Measurements from ENCODE around the gene PEX1. TPM values are rescaled to one million over a fixed set of nuclear protein-coding genes. Genes with fewer than 3 reads are reported as not detected.
"Not testable (repeated sequence)": the region's sequence is repeated elsewhere in the genome, so short reads cannot be mapped to it uniquely, and the experiment has no call there.

PEX1 gene
- total RNA-seq, 1 experiment from 2014 or later: 88.4 TPM

DNA sequence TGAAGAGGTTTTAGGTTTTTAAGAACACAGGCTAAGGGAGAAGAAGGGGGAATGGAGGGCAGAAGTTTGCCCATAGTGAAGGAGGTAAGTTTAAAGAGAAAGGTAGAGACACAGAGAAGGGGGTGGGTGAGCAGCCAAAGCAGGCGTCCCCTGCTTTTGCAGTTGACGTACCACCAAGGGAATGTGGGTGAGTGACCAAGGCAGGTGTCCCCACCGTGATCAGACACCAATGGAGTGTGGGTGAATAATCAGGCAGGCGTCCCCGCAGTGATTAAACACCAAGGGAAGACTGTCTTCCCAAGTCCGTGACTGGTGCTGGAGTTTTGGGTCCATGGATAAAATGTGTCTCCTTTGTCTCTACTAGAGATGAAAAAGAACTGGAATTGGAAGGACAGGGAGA is 44.1 kb downstream of the PEX1 start:
- Histone ChIP-seq H3K4me1 (peaks cover 19% of the 10 kb centered on the region), H3K36me3 (peaks cover 44% of the 10 kb centered on the region), H3K27ac (peak overlapping the region; percentile 68)
- peak; percentile 75 to 77 for DNase-seq
- not testable (repeated sequence) for H3K4me3 ChIP-seq; H3K9me3 ChIP-seq (replicated peaks); H3K27me3 ChIP-seq

DNA sequence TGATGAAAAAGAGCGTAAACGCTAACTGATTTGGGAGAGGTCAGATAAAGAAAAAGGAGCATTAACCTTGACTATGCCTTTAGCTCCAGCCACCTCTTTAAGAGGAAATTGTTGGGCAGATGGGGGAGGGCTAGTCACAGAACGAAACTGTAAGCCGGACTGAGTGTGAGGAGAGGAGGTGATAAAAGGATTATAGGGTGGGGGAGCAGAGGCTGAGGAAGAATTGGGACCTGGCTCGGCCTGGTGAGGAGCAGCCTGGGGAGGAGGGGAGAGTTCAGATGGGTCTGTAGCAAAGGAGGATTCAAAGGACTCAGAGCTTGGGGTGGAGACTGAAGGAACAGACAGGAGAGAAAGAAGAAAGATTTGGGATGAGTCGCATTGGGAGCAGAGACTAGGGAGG is 44.7 kb downstream of the PEX1 start:
- not testable (repeated sequence) for DNase-seq, H3K4me3 ChIP-seq
- H3K4me1 ChIP-seq: peaks cover 22% of the 10 kb centered on the region

DNA sequence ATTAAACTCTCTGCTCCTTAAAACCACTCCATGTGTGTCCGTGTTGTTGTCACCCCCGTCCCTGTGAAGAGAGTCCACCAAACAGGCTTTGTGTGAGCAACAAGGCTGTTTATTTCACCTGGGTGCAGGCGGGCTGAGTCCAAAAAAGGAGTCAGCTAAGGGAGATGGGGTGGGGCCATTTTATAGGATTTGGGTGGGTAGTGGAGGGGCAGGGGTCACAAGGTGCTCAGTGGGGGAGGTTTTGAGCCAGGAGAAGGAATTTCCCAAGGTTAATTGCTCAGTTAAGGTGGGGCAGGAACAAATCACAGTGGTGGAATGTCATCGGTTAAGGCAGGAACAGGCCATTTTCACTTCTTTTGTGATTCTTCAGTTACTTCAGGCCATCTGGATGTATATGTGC is 49.2 kb downstream of the PEX1 start:
- not testable (repeated sequence) for H3K4me3 ChIP-seq; DNase-seq; H3K27me3 ChIP-seq; H3K27ac ChIP-seq; H3K9me3 ChIP-seq (replicated peaks); H3K36me3 ChIP-seq
- peaks cover 57% of the 10 kb centered on the region for H3K4me1 ChIP-seq

More for the DNA sequence above, 44.7 kb downstream of the PEX1 start:
- H3K9me3 ChIP-seq (replicated peaks); H3K27me3 ChIP-seq: not testable (repeated sequence)
- peak overlapping the region; percentile 68 for H3K27ac ChIP-seq
- peaks cover 38% of the 10 kb centered on the region for H3K36me3 ChIP-seq

DNA sequence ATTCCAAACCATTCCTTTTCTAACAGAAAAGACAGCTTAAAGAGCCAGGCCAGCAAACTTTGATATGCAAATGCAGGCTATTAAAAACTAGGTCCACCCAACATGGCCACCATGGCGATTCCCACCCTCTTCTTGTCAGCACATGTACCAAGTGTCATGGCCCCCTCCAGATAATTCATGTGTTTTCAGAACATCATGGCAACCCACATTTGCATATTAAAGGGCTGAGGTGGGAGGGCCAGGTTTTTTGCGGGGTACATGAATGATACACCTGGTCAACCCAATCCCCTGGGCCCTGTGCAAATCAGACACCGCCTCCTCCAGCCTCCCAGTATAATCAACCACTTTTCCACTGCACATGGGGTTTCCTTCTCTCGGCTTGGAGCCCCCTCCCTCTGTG is 49.6 kb downstream of the PEX1 start:
- Histone ChIP-seq H3K36me3 (no peaks in the 10 kb centered on the region), H3K4me1 (peaks cover 59% of the 10 kb centered on the region), H3K27me3 (no peaks in the 10 kb centered on the region), H3K9me3 (replicated peaks) (peaks cover 3% of the 10 kb centered on the region; the same call in 1 of the 2 replicates), H3K27ac (peak overlapping the region; percentile 100; the same call in 1 of the 2 replicates), H3K4me3 (no peak overlapping the region)
- no peak for DNase-seq

DNA sequence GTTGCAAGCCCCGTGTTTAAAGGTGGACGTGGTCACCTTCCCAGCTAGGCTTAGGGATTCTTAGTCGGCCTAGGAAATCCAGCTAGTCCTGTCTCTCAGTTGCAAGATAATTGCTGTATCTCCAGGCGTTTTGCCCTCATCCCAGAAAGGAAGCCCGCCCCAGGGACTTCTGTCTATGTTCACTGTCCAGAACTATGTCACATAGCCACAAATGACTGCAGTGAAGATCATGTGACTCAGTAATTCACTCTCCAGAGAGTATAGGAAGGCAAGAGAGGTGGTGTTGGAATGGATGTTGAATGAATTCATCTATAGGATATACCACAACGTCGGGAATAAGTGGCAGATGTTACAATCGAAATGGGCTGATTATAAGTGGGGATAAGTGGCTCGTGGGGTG is 50.2 kb downstream of the PEX1 start:
- DNase-seq: peak in 1 of 2 experiments; percentile 57
- no peaks in the 10 kb centered on the region for H3K36me3 ChIP-seq
- H3K9me3 ChIP-seq (replicated peaks): peaks cover 3% of the 10 kb centered on the region; the same call in 1 of the 2 replicates
- H3K27me3 ChIP-seq: no peaks in the 10 kb centered on the region
- H3K4me3 ChIP-seq: no peak overlapping the region
- H3K4me1 ChIP-seq: peaks cover 65% of the 10 kb centered on the region
- peak overlapping the region; percentile 100 for H3K27ac ChIP-seq

DNA sequence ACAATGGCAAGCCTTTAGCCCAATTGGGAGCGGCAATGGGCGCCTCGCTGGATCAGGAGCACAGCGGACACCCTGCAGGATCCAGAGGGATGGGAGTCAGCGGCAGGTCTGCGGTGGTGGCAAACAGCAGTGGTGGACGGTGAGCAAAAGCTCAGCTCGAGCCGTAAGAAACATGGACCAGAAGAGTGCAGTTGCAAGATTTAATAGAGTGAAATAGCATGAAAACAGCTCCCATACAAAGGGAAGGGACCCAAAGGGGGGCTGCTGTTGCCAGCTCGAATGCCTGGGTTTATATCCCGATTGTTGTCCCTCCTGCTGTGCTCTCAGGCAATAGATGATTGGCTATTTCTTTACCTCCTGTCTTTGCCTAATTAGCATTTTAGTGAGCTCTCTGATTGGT is 50.6 kb downstream of the PEX1 start, which contains the start of gene ERVW-1:
Gene ERVW-1, minus strand, starts transcription at position 266 of the 400 bp plus-strand sequence. CDS start 7,565 bp downstream, outside the sequence.
- not testable (repeated sequence) for H3K27me3 ChIP-seq; H3K9me3 ChIP-seq (replicated peaks); H3K36me3 ChIP-seq; DNase-seq
- Histone ChIP-seq H3K4me1 (peaks cover 67% of the 10 kb centered on the region), H3K4me3 (peak within 1 kb of the TSS; percentile 45), H3K27ac (peak within 1 kb of the TSS; percentile 100)

DNA sequence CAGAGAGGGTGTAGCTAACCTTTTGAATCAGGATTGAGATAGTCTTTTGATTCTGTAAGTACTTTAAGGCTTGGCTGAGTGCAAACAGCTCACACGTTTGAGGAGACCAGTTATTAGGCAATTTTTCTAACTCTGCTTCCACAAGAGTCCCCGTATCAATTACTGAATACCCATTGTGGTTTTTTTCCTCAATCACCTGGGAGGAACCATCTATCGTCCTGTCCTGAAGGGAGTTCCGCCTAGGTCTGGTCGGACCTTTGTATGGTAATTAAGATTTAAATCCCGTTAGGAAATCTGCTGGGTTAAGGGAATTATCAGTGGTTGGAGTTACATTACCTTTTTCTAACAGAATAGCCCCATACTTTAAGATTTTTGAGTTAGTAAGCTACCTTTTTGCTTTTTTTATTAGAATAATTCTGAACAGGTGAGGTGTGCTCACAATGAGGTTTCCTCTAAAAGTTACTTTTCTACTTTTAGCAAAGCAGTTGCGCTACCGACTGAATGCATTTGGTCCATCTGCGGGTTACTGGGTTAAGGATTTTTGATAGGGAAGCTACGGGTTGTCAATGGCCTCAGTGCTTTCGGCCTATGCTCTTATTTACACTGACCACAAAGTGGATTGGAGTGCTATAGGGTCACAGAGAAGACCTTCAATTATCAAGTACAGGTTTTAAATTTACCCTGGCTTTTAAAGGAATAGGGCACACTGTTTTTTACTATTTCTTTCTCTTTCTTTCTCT is 52.3 kb downstream of the PEX1 start:
- not testable (repeated sequence) for H3K27me3 ChIP-seq; H3K9me3 ChIP-seq (replicated peaks); H3K36me3 ChIP-seq
- Histone ChIP-seq H3K4me1 (peaks cover 57% of the 10 kb centered on the region), H3K4me3 (peak overlapping the region; percentile 45), H3K27ac (peak overlapping the region; percentile 100)
- DNase-seq: peak; percentile 69 to 82

DNA sequence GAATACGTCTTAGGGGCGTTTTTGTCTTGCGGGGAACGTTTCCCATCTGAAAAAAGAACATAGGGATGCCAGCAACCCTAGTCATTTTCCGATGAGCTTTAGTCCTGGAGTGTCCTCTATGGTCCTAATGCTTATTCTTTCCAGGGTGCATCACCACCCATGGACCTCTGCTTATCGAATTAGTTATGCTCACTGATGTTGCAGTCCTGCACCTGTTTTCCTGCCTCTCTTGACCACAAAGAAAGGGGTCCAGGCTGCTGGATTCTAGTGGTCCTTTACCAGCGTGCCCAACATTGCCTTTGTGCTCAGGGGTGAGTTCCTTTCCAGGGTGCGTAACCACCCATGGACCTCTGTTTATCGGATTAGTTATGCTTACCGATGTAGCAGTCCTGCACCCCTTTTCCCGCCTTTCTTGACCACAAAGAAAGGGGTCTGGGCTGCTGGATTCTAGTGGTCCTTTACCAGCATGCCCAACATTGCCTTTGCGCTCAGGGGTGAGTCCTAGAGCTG is 53.0 kb downstream of the PEX1 start:
- not testable (repeated sequence) for H3K27me3 ChIP-seq; H3K9me3 ChIP-seq (replicated peaks)
- Histone ChIP-seq H3K4me3 (peak overlapping the region; percentile 45), H3K27ac (peak overlapping the region; percentile 100), H3K4me1 (peaks cover 57% of the 10 kb centered on the region), H3K36me3 (peaks cover 11% of the 10 kb centered on the region; the same call in 1 of the 2 replicates)
- peak; percentile 97 to 98 for DNase-seq

DNA sequence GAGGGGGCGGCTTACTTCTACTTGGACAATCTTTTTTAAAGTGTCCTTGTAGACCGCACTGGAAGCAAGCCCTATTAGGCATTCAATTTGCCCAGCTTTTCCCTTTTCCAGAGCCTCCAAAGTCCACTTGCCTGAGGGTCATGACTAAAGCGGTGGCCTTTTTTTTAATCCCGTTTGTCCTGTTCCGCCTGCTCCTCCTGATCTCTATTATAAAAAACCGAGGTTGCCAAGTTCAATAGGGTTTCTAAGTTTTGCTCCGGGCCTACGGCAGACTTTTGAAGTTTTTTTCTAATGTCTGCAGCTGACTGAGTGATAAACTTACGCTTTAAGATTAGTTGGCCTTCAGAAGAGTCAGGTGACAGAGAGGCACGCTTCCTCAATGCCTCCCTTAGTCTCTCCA is 54.3 kb downstream of the PEX1 start:
- peak; percentile 13 to 53 for DNase-seq
- Histone ChIP-seq H3K27ac (peak overlapping the region; percentile 100), H3K4me1 (peaks cover 57% of the 10 kb centered on the region), H3K36me3 (peaks cover 11% of the 10 kb centered on the region; the same call in 1 of the 2 replicates)
- H3K9me3 ChIP-seq (replicated peaks); H3K4me3 ChIP-seq; H3K27me3 ChIP-seq: not testable (repeated sequence)

DNA sequence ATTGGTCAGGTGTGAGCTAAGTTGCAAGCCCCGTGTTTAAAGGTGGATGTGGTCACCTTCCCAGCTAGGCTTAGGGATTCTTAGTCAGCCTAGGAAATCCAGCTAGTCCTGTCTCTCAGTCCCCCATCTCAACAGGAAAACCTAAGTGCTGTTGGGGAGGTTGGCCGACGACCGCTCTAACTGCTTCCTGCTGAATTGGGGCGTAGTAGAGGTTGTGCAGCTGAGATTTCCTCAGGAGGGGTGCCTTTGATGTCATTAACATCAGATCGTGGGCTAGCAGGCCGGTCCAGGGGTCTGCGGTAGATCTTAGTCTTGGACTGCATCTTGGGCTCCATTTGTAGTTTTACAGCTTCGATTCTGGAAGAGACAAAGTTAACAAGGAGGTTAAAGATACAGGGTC is 59.7 kb downstream of the PEX1 start:
- H3K9me3 ChIP-seq (replicated peaks); H3K4me1 ChIP-seq; H3K27ac ChIP-seq; H3K4me3 ChIP-seq; H3K27me3 ChIP-seq: not testable (repeated sequence)
- H3K36me3 ChIP-seq: peaks cover 20% of the 10 kb centered on the region; the same call in 1 of the 2 replicates
- DNase-seq: peak in 1 of 2 experiments; percentile 15

DNA sequence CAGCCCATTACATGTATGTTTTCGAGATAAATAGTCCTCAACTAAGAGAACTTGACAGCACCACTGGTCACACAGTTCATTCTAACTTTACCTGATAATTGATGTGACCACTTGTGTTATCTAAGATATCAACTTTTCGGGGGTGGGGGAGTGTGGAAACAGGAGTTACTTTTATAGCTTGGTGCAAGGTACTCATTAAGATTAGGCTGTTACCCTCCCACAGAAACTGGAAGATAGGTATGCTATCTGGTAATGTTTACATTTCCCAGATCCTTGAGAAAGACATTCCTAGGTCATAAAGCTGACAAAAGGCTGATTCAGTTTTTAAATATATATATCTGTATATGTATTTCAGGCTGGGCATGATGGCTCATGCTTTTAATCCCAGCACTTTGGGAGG is 61.6 kb downstream of the PEX1 start:
- H3K36me3 ChIP-seq: peaks cover 15% of the 10 kb centered on the region; the same call in 1 of the 2 replicates
- no peak overlapping the region for H3K27ac ChIP-seq
- H3K4me1 ChIP-seq: 0 out of 2 replicates have a peak, but pooled peaks cover 3% of the 10 kb centered on the region
- DNase-seq: no peak
- no peaks in the 10 kb centered on the region for H3K27me3 ChIP-seq
- no peak overlapping the region for H3K4me3 ChIP-seq
- H3K9me3 ChIP-seq (replicated peaks): peaks cover 3% of the 10 kb centered on the region; the same call in 1 of the 2 replicates

DNA sequence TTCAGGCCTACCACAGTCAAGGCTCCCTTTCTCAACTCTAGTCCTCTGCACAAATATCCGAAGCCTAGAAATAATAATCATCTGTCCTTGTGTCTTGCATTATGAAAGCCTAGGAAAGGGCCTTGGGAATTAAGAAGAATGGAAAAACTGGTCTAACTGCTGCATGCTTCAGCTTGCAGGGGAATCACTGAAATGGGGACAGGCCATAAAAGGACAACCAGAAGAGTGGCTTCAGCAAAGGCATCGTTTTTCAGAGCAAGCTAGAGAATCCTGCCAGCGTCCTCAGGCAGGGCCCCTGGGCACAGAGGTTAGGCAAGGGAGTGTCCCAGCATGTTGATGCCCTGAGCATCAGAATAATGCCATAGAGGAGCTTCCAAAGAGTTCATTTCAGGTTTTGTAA is 63.8 kb downstream of the PEX1 start:
- H3K9me3 ChIP-seq (replicated peaks): peaks cover 3% of the 10 kb centered on the region; the same call in 1 of the 2 replicates
- no peak overlapping the region for H3K27ac ChIP-seq
- no peaks in the 10 kb centered on the region for H3K27me3 ChIP-seq
- H3K36me3 ChIP-seq: peaks cover 11% of the 10 kb centered on the region; the same call in 1 of the 2 replicates
- H3K4me1 ChIP-seq: peaks cover 13% of the 10 kb centered on the region
- H3K4me3 ChIP-seq: no peak overlapping the region
- no peak for DNase-seq

DNA sequence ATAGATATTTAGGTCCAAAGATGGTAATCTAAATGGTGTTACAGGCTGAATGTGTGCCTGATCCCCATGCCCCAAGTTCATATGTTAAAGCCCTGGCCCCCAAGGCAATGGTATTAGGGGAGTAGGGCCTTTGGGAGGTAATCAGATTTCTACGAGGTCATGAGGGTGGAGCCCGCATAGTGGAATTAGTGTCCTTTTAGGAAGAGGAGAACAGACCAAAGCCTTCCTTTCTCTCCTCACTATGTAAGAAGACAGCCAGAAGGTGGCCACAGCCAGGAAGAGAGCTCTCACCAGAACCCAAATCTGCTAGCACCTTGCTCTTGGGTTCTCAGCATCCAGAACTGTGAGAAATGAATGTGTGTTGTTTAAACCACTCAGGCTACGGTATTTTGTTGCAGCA is 65.8 kb downstream of the PEX1 start:
- H3K4me3 ChIP-seq: no peak overlapping the region

DNA sequence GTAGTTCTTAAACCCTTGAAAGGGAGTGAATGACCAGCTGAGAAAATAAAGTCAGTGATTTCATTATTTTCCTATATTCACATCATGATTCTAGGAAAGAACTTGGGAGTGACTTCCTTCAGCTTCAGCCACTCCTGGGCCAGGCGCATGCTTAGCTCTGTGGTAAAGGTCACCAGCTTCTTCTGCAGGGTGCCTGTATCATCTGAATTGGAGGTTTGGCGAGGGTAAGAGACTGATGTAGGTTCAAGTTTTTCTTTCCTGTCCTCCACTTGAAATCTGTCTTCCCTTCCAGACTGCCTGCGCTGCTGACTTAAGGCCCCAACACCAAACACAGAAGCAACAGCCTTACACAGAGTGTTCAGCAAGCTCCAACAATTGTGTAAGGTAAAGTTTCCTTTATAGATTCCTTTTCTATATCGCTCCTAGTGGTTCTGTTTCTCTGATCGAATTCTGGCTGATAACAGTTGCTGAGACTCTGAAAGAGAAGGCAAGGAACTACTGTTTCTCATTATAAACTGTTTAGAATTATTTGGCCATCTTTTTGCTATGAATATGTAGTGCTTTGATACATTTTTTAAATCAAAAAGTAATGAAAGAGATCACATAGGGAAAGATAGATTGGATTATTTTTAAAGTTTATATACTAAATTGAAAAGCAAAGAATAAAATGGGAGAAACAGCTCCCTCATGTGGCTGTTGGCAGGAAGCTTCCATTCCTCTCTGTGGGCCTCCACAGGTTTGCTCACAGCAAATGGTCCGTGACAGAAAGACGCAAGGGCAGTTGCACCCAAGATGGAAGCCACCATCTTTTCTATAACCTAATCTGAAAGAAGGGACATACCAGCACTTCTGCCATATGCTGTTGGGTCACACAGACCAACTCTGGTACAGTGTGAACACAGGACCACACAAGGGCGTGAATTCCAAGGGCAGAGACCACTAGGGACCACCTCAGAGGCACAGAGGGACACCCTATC is 67.0 kb downstream of the PEX1 start:
- no peaks in the 10 kb centered on the region for H3K9me3 ChIP-seq (replicated peaks)
- peaks cover 22% of the 10 kb centered on the region for H3K36me3 ChIP-seq
- peak overlapping the region; percentile 21 for H3K4me3 ChIP-seq
- H3K27ac ChIP-seq: peak overlapping the region; percentile 64
- H3K4me1 ChIP-seq: peaks cover 13% of the 10 kb centered on the region
- no peaks in the 10 kb centered on the region for H3K27me3 ChIP-seq
- DNase-seq: peak; percentile 65 to 86

More for the DNA sequence above, 65.8 kb downstream of the PEX1 start:
- DNase-seq: no peak
- Histone ChIP-seq H3K9me3 (replicated peaks) (0 out of 2 replicates have a peak, but pooled peaks cover 3% of the 10 kb centered on the region), H3K27me3 (no peaks in the 10 kb centered on the region), H3K27ac (no peak overlapping the region; the same call in 1 of the 2 replicates), H3K4me1 (peaks cover 13% of the 10 kb centered on the region), H3K36me3 (peaks cover 21% of the 10 kb centered on the region)
